HG02678 (cell line): ENCODE data around the gene CGB3.
"Not testable (repeated sequence)": the region's sequence is repeated elsewhere in the genome, so short reads cannot be mapped to it uniquely, and the experiment has no call there.

Experiments used
- ATAC-seq: cut with Tn5 transposase; IDR thresholded peaks from one replicate; pipeline ENCODE4 v1.9.1; 2021; ENCODE audit warnings: mild to moderate bottlenecking, moderate library complexity; ENCODE audit not compliant: unreplicated experiment

CGB3 gene

GRCh38 chr19:49043548-49043947 lies 19.4 kb upstream of the CGB3 start, which contains the start of gene CGB5:
Gene CGB5 (plus strand): TSS chr19:49043848. CDS start chr19:49044210, 362 bp downstream.
- not testable (repeated sequence) for ATAC-seq

- ATAC-seq: not testable (repeated sequence)
Measured at GRCh38 chr19:49042666-49043065, 18.5 kb upstream of the CGB3 start.

DNA sequence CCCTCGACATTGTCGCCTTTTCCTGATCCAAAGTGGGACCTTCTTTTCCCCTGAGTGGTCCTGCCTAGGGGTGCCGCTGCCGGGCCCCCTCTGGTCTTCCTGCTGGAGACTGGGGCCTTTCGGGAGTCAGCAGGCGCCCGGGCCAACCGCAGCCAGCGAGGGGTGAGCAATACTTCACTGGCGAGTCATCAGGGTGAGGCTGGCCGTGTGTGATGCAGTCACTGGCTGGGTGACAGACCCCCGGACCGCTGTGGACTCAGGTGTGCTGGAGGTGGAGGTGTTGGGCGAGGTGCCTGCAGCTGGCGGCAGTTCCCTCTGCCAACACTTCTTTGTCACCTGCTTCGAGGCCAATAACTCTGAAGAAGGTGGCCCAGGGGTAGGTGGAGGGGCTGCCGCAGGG lies 18.0 kb upstream of the CGB3 start:
- ATAC-seq: no peak

DNA sequence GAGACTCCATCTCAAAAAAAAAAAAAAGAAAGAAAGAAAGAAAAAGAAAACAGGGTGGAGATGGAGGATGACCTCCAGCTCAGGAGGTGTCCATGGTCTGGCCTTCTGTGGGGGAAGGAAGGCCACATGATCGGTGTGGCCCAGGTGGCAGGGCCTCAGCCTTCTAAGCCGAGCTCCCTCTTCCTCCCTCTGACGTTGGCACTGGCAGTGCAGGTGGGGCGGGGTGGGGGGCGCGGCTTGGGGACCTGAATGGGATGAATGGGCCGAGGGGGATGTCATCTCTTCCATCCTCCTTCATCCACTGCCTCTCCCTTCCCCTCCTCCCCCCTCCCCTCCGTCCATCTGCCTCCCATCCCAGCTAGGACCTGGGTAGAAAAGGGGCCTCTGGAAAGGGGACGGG lies 15.6 kb upstream of the CGB3 start:
- not testable (repeated sequence) for ATAC-seq

- not testable (repeated sequence) for ATAC-seq
Measured at GRCh38 chr19:49038557-49039276, 14.6 kb upstream of the CGB3 start.

DNA sequence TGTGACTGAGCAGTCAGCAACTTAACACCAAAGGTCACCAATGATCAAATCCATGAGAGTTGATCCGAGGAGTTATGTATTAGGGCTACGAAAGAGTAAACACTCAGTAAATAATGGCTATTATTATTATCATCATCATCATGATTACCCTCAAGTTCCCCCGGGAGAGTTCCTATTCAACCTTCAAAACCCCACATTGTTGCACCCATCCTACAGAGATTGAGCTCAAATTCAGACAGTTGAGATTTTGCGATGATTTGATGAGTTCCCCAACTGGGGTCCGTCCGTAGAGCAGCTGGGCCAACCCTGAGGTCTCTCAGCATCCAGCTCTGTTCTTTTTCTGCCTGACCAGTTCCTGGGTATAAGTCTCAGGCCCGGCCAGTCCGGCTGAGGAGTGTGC lies 14.0 kb upstream of the CGB3 start:
- not testable (repeated sequence) for ATAC-seq

DNA sequence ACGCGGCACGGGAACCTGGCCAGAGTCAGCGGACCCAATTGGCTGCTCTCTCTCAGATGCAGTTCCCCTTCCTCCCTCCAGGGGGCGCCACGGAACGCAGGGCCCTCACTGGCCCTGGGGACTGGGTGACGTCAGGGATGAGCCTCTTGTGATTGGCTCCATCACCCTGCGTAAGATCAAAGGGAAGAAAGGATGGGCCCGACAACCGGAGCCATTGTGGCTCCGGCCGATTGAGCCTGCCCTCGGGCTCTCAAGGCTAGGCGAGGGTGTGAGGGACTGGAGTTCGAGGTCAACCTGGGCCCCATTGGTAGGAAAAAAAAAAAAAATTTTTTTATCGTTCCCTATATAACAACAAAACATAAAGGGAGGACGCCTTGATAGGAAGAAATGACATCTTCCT lies 12.7 kb upstream of the CGB3 start, which contains the start of gene CGB1:
CGB1 (minus strand) TSS at position 81 of the 400 bp plus-strand sequence. CDS start 184 bp downstream, outside the sequence.
- not testable (repeated sequence) for ATAC-seq

GRCh38 chr19:49031642-49032301 lies 7.6 kb upstream of the CGB3 start, which contains the start of gene CGB2:
Gene CGB2 (plus strand): TSS chr19:49031890. CDS start chr19:49032096, 206 bp downstream.
- ATAC-seq: not testable (repeated sequence)

- ATAC-seq: not testable (repeated sequence)
Measured at GRCh38 chr19:49030323-49030722, 6.2 kb upstream of the CGB3 start.

GRCh38 chr19:49029749-49030148 lies 5.6 kb upstream of the CGB3 start:
- not testable (repeated sequence) for ATAC-seq

- not testable (repeated sequence) for ATAC-seq
Measured at GRCh38 chr19:49028686-49029085, 4.6 kb upstream of the CGB3 start.

GRCh38 chr19:49025599-49025998 lies 1.5 kb upstream of the CGB3 start:
- not testable (repeated sequence) for ATAC-seq

GRCh38 chr19:49025088-49025487 lies 955 bp upstream of the CGB3 start:
- not testable (repeated sequence) for ATAC-seq

DNA sequence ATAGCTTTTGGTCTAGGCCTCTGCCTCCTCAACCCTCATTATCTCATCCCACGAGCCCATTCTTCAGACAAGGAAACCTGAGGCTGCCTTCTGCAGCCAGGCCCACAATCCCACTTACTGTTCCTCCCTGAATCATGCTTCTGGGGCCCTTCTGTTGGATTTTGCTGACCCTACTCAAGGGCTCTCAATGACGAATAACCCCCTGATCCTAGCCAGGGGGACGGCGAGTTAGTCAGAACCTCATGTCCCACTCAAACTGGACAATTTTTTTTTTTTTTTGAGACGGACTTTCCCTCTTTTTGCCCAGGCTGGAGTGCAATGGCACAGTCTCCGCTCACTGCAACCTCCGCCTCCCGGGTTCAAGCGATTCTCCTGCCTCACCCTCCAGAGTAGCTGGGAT lies 2.0 kb downstream of the CGB3 start:
- no peak for ATAC-seq

- ATAC-seq: no peak
Measured at GRCh38 chr19:49020931-49021895, 2.9 kb downstream of the CGB3 start.

- ATAC-seq: no peak
Measured at GRCh38 chr19:49020342-49020741, 3.8 kb downstream of the CGB3 start.

GRCh38 chr19:49019242-49019932 lies 4.7 kb downstream of the CGB3 start:
- no peak for ATAC-seq

DNA sequence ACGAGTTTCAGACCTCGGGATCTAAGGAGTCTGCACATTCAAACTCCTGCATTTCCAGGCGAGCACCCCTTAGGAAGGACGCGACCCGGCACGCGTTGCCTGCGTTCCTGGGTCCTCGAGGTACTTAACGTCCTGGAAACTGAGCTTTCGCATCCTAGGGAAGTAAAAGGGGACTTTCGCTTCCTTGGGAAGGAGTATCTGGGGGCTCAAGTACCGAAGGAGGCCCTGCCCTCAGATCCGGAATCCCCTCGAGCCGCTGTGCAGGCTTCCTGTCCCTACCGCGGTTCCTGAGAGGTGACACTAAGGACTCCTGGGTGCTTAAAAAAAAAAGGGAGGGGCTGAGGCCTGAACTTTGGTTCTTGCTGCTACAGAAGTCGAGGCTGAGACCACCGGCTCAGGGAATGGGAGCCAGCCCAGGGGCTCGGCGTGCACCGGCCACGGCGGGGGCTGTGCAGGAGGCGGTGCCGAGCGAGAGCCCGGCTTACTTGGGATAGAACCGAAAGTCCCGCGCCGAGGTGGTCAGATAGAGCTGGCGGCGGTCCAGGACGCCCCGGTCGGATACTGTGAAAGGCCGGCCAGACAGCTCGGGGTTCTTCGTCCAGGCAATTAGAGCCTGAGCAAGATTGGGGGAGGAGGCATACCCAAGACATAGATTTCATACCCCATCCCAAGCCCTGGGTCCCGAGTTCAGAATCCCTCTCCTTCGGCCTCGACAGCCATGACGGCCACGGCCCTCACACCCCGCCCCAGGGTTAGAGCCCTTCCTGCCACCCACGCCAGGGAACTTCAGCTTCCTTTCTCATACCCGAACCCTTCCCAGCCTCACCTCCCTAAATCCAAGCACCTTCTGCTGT lies 5.5 kb downstream of the CGB3 start:
- not testable (repeated sequence) for ATAC-seq

DNA sequence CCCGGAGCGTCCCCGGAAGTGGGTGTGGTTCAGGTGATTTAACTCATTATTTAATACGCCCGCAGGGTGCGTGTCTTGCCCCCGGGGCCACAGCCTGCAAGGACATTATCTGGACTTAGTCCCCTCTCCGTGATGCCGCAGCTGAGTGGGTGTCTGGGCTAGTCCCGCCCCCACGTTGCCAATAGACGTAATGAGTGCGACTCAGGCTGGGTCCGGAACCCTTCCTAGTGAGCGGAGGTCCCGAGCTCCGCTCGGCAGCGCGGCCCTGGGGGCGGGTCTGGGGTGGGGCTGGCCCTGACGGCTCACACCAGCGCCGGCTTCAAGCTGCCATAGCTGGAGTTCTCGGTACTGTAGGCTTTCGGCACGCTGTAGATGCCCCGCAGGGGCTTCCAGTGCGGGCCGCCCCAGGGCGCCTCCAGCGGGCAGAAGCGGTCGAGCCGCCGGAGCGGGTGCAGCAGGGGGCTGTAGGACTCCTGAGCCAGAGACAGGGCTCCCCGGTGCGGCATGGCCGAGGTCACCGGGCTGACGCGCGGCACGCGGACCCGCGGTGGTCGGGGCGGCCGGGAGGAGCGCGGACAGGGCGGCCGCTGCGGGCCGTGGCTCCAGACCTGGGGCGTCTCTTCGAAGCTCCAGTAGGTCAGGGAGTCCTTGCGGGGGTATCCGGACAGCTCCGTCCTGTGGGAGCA lies 6.3 kb downstream of the CGB3 start:
- ATAC-seq: no peak
